DMS153 treated with DMSO at 0.1 percent for 48 hours (cell line): ENCODE measurements around the gene SSBP1.
"Not testable (repeated sequence)": the region's sequence is repeated elsewhere in the genome, so short reads cannot be mapped to it uniquely, and the experiment has no call there.

Experiments used
- DNase-seq: peaks from one replicate; lab custom pipeline; 2025; ENCODE audit not compliant: unreplicated experiment; lab: John Stamatoyannopoulos, UW

Gene SSBP1

DNA sequence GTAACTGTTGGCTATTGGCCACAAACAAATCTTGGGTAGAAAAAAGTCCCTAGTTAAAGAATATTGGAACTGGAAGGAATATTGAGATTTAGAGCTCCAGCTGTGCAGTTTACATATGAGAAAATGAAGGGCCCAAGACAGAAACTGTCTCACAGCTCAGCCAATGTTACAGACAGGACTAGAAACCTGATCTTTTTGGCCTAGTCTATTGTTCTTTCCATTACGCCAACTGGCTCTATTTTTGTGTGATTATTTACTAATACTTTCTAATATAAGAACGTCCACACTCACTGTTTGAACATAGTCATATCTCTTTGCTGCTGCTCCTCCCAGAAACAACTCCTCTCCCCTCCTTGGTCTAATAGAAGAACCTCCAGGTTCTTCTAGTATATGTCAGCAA, 28.8 kb upstream of the SSBP1 start:
- no peak for DNase-seq

DNA sequence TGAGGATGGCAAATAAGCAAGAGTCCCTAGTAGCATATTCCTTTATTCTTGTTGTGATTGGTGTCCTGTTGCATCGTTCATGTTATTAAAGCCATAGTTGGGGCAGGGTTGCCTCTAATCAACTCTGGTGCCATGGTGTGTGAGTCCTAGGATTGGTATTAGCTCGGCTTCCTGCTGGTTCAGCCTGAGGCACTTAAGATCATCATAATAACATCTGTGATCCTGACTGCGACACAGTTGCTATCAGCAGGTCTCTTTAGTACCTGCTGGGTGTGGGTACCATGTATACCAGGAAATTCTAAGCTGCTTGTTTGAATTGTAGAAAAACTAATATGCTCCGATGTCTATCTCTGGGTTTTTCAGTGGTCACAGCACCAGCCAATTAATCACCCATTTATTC, 28.4 kb upstream of the SSBP1 start:
- no peak for DNase-seq

GRCh38 chr7:141710301-141710700, 27.9 kb upstream of the SSBP1 start:
- DNase-seq, result no peak

GRCh38 chr7:141712603-141713255, 25.4 kb upstream of the SSBP1 start:
- no peak for DNase-seq

DNA sequence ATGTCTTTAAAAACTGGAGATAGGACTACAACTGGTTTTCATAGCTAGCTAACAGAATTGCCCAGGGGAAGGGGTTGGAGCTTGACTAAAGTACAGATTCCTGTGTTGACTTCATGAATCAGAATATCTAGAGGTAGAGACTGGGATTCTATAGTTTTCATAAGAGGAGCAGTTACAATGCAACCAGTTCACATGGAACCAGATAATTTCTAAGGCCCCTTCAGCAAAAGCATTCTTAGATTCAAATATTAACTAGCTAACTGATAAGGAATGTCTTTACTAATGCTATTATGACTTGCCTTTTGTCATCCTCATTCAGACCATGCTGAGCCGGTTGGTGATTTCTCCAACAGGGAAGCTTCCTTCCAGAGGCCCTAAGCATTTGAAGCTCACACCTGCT, 24.3 kb upstream of the SSBP1 start:
- DNase-seq, result no peak

DNA sequence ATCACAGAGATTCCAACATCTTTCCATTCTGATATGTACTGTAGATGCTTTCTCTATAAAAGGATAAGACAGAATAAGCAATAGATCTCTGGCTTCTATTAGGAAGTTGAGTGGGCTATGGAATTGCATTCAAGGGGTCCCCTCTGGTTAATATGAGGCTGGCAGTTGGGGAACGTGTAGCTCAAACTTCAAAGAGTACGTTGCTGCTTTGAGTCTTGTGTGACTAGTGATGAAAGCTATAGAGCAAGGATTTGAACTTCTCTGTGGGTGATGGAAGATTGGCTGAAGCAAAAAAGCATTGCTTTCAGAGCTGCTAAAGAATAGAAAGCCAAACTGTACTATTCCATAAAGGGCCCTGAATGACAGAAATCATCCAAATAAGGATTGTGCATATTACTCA, 23.6 kb upstream of the SSBP1 start:
- DNase-seq, result no peak

GRCh38 chr7:141715018-141715417, 23.1 kb upstream of the SSBP1 start:
- no peak for DNase-seq

DNA sequence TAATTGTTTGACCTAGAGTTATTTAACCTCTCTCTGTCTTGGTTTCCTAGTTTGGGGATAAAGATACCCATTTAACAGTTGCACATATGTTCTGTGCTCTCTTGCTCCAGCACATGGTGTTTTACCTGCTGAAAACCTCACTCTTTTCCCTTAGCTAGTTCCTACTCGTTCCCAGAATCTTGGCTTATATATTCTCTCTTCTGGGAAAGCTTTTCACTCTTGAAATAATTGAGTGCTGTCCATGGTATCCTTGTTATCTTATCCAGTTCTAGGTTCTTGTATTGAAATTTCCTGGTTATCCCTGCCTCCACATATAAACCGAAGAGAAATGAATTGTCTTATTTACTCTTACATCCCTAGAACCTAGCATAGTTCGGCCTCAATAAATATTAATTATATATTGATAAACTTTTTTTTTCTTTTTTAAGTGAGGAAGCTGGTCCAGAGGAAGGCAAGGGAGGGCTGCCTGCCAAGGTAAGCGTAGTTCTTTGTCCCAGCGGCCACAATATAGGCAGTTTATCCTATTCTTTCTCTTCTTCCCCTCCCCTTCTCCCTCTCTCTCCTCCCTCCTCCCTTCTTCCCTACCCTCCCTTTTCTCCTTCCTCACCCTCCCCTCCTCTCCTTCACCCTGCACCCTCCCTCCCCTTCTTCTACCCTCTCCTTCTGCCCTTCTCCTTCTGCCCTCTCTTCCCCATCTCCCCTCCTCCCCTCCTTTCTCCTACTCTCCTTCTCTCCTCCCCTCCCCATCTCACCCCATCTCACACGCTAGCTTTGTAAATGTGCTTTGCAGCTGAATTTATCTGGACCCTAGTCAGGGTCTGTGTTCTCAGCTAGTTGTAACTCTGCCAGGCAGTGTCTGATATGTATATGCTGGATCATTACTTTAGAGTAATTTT, 22.1 kb upstream of the SSBP1 start:
- no peak for DNase-seq

DNA sequence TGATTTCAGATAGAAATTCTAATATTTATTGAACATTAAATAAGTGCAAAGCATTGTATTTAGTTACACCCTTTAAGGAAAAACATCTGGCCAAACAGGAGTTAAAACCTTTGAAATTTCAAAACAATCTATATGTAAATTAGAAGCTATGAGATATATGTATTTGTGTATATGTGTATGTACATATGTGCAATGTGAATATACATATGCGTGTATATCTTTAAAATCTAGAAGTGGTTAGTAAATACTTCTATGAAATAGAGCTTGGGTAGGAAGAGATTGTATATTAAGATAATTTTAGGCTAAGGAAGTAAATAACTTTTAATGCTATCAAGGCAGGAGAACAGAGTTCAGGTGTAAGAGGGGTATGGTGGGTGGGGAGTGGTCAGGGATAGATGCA, 20.7 kb upstream of the SSBP1 start:
- no peak for DNase-seq

DNA sequence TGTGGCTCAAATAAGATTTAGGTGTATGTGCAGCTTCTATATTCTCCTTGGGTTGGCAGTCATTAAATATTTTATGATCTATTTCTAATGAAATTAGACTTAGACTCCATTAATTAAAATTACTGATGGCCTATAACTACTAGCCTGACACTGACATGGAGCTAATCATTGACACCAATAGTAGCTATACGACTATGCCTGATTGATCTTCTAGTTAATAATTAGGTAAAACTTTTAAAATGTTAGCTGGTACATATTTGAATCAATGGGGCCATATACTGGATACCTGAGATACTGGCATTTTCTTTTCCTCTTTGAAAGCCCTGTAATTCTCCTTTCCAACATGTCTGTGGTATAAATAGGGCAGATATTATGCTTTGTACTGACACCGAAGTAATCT, 15.6 kb upstream of the SSBP1 start:
- no peak for DNase-seq

- DNase-seq, result no peak
Observed at GRCh38 chr7:141729020-141729419, 9.1 kb upstream of the SSBP1 start.

DNA sequence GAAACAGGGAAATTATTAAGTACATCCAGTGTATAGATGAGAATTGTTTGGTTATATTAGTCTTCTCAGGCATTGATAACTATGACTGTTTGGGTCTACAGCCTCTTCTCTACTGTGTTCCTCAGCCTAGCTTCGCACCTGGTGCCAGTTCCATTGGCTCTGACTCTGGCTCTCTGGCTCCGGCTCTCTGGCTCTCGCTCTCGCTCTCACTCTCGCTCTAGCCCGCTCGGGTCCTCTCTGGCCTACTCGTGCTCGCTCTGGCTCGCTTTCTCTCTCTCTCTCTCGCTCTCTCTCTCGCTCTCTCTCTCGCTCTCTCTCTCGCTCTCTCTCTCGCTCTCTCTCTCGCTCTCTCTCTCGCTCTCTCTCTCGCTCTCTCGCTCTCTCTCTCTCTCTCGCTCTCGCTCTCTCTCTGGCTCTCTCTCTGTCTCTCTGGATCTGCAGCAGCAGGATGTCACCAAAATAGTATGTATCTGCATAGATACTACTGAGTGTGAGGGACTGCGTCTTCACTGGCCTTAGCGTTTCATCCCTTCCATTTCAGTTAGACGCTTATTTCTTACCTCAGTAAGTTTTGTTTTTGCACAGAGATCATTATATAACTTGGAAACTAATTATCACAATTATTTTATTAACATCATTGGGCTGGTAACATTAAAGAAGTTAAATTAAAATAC, 6.5 kb upstream of the SSBP1 start:
- DNase-seq, result no peak

GRCh38 chr7:141737118-141737835, 881 bp upstream of the SSBP1 start:
- DNase-seq, result peak; percentile 9

- no peak for DNase-seq
Observed at GRCh38 chr7:141738592-141739013, 445 bp downstream of the SSBP1 start.

DNA sequence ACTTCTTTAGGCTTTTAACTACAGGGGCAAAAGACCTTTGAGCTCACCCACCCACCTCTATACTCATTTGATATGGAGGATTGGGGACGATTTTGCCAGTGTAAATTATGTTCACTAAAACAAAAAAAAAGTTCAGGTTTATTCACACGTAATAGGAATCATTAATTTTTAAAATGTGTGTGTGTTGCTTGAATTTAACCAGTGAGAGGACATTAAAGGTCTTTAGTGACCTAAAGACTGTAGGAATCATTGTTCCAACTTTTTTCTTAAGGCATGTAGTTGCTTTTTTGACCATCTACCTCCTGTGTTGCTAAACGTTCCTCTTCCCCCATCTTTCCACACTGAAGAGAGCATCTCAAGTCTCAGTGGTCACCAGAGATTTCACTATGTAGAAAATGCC, 1.1 kb downstream of the SSBP1 start:
- no peak for DNase-seq

DNA sequence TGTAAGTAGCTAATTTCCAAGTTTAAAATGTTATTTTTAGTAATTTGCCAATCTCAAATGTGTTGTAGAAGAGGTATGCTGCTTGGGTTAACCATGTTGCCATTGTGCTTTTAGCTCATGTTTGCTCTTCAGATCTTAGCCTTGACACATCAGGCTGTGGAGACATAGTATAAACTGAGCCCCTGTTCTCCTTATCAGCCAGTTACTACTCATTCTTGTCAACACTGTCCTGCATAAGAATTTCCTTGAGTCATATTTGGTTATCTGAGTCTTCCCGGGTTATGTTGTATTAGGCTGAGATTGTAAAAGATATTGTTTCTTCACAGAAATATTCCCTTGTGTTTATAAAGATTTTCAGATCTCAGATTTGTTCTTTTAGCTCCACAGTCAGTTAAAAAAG, 4.1 kb downstream of the SSBP1 start:
- DNase-seq, result no peak

GRCh38 chr7:141744131-141744530, 6.0 kb downstream of the SSBP1 start:
- no peak for DNase-seq

DNA sequence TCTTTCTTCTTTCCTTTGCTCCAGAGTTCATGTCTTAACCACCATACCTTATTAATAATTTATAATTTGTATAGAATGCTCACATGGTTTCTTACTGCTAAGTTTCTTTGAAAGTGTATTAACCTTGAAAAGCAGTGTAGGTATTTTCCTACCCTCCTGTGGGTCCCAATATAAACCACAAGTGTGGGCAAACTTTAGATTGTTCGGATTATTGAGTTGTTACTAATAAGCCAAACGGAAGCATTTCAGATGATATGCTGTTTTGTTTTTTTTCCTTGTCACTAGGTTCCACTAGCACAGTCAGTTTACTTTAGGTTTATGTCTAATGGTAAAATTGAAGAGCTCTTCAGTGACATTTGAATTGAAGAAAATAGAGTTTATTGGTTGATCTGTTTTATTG, 10.2 kb downstream of the SSBP1 start:
- no peak for DNase-seq

DNA sequence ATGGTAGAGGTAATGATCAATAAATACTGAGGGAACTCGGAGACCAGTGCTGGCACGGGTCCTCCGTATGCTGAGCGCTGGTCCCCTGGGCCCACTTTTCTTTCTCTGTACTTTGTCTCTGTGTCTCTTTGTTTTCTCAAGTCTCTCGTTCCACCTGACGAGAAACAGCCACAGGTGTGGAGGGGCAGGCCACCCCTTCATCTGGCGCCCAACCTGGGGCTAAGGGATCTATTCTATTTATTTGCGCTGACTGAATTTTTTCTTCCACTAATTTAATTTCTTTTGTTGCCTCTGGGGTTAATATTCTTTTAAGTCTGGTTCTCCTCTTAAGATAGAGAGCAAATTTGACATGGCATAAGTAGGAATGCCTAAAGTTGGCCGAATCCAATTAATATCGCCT, 13.7 kb downstream of the SSBP1 start:
- not testable (repeated sequence) for DNase-seq

- no peak for DNase-seq
Observed at GRCh38 chr7:141752634-141753033, 14.5 kb downstream of the SSBP1 start.

DNA sequence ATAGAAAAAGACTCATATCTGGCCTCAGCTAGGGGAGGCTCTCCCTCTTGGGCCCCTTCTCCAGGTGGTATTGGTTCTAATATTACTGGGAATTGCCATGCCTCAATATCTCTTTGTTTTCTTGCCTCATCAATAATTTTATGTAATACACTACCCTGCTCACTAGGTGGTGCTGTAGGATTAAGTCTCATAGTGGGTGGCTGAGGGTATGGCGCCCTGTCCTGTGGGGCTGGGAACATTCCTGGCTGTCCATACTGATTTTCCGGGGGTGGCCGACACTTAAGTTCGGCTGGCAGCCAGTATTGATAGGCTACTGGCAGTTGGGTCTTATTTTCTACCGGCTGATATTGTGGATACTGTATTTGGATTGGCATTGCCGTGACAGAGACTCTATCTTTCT, 16.8 kb downstream of the SSBP1 start:
- DNase-seq, result no peak
